ENCODE results near the gene KCNN2. TPM values are rescaled to one million over a fixed set of nuclear protein-coding genes. Genes with fewer than 3 reads are reported as not detected.

The KCNN2 gene
- total RNA-seq = under 1 TPM in 2 of 4 donors, not detected in 2; 0.27 to 0.34 TPM

DNA sequence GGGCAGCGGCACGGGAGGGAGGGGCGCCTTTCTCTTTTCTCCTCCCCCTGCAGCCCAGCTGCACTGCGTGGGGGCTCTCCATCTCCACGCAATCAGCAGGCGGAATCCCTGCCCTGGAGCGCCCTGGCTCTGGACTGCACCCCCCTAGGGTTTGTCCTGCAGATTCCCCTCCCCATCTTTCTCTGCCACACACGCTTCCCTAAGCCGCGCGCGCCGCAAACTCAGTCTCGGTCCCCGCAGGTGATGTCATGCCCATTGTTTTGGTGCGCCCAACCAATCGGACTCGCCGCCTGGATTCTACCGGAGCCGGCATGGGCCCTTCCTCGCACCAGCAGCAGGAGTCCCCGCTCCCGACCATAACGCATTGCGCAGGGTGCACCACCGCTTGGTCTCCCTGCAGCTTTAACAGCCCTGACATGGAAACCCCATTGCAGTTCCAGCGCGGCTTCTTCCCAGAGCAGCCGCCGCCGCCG, at the start of gene KCNN2:
Gene KCNN2 (plus strand): TSS at position 347 of the 473 bp plus-strand sequence. CDS start 70 bp downstream, at position 417.
- H3K4me1 ChIP-seq = peaks cover 16 to 29% of the 10 kb centered on the region in 2 donors
- WGBS, 2 donors = 0% methylated on average over 12 to 25 of the region's 33 CpGs
- DNase-seq = peak; percentile 39 to 42
- no peaks in the 10 kb centered on the region for H3K36me3 ChIP-seq
- H3K27me3 ChIP-seq = peaks cover 20% of the 10 kb centered on the region
- H3K27ac ChIP-seq = no peak within 1 kb of the TSS
- H3K9me3 ChIP-seq = no peaks in the 10 kb centered on the region
- peak within 1 kb of the TSS in 2 of 3 donors; percentile 15 to 25 for H3K4me3 ChIP-seq (replicated peaks in 1 of 3)
- TF ChIP-seq, protein P1, sequence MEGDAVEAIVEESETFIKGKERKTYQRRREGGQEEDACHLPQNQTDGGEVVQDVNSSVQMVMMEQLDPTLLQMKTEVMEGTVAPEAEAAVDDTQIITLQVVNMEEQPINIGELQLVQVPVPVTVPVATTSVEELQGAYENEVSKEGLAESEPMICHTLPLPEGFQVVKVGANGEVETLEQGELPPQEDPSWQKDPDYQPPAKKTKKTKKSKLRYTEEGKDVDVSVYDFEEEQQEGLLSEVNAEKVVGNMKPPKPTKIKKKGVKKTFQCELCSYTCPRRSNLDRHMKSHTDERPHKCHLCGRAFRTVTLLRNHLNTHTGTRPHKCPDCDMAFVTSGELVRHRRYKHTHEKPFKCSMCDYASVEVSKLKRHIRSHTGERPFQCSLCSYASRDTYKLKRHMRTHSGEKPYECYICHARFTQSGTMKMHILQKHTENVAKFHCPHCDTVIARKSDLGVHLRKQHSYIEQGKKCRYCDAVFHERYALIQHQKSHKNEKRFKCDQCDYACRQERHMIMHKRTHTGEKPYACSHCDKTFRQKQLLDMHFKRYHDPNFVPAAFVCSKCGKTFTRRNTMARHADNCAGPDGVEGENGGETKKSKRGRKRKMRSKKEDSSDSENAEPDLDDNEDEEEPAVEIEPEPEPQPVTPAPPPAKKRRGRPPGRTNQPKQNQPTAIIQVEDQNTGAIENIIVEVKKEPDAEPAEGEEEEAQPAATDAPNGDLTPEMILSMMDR (IDR thresholded peaks at IDR 0.05) = no peak
- TF ChIP-seq POLR2A (IDR thresholded peaks at IDR 0.05) = no peak
- intact Hi-C loops (cut with DNase I) = no loop called here

DNA sequence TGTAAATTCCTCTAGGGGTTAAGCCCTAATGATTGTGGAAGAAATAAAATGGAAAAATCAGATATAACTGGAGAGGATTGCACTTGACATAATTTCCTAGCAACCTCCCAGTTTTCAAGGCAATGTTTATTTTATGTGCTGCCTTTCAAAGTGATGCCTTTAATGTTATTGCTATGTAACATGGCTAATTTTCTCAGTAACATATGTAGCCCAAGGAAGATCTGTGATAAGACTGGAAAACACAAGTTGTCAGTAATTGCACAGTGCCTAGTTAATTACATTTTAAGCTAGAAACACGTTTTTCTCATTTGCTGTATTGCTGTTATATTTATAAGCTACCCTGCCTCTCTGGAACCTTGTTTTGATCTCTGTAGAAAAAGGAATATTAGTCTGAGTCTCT, 49.2 kb upstream of the KCNN2 start:
- Histone ChIP-seq H3K27ac (no peak overlapping the region), H3K27me3 (no peaks in the 10 kb centered on the region), H3K4me3 (replicated peaks in 1 of 3) (no peak overlapping the region), H3K4me1 (no peaks in the 10 kb centered on the region), H3K36me3 (no peaks in the 10 kb centered on the region), H3K9me3 (no peaks in the 10 kb centered on the region)
- WGBS, 2 donors = 28 to 31% methylated on average over 1 of the region's 1 CpG
- no peak for DNase-seq
- intact Hi-C loops (cut with DNase I) = no loop called here
- no peak for TF ChIP-seq POLR2A (IDR thresholded peaks at IDR 0.05)
- TF ChIP-seq, protein P1 (IDR thresholded peaks at IDR 0.05) = no peak

DNA sequence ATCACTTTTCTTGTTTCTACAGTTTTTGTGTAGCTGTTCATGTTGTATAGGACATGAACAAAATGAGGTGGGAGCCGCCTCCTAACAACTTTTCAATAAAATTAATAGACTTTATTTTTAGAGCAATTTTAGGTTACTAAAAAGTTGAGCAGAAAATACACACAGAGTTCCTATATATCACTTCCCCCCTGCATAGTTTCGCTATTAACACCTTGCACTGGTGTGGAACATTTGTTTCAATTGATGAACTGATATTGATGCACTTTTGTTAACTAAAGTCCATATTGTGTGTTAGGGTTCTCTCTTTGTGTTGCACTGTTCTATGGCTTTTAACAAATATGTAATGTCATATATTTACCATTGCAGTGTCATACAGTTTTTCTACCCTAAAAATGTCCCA, 47.8 kb upstream of the KCNN2 start:
- no peaks in the 10 kb centered on the region for H3K36me3 ChIP-seq
- H3K27me3 ChIP-seq = no peaks in the 10 kb centered on the region
- no peak overlapping the region for H3K27ac ChIP-seq
- no peaks in the 10 kb centered on the region for H3K4me1 ChIP-seq
- no peak for TF ChIP-seq POLR2A (IDR thresholded peaks at IDR 0.05)
- TF ChIP-seq, protein P1 (IDR thresholded peaks at IDR 0.05) = no peak
- 92 to 94% methylated on average over 2 of the region's 2 CpGs for WGBS, 2 donors
- intact Hi-C loops (cut with DNase I) = no loop called here
- no peak overlapping the region for H3K4me3 ChIP-seq (replicated peaks in 1 of 3)
- no peaks in the 10 kb centered on the region for H3K9me3 ChIP-seq
- no peak for DNase-seq

DNA sequence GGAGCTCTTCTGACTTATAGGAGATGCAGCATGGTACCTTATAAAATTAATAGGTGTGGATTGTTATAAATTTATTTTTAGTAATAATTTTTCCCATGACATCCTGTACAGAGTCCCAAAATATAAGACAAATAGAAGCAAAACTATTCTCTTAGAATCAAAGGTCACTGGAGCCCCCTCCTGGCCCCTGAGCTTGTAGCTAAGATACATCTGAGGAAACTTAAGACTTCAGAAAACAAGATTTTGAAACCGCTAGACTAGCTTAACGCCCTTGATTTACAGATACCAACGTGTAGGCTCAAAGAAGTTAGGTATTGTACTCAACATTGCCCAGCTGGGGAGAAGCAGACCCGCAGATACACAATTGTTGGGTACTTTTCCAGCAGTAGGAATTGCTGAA, 45.7 kb upstream of the KCNN2 start:
- DNase-seq = no peak
- H3K9me3 ChIP-seq = no peaks in the 10 kb centered on the region
- no peak overlapping the region for H3K4me3 ChIP-seq (replicated peaks in 1 of 3)
- H3K36me3 ChIP-seq = no peaks in the 10 kb centered on the region
- TF ChIP-seq, protein P1 (IDR thresholded peaks at IDR 0.05) = no peak
- no peak for TF ChIP-seq POLR2A (IDR thresholded peaks at IDR 0.05)
- 49 to 52% methylated on average over 4 of the region's 4 CpGs for WGBS, 2 donors
- no peaks in the 10 kb centered on the region for H3K4me1 ChIP-seq
- H3K27me3 ChIP-seq = no peaks in the 10 kb centered on the region
- no peak overlapping the region for H3K27ac ChIP-seq
- intact Hi-C loops (cut with DNase I) = no loop called here

DNA sequence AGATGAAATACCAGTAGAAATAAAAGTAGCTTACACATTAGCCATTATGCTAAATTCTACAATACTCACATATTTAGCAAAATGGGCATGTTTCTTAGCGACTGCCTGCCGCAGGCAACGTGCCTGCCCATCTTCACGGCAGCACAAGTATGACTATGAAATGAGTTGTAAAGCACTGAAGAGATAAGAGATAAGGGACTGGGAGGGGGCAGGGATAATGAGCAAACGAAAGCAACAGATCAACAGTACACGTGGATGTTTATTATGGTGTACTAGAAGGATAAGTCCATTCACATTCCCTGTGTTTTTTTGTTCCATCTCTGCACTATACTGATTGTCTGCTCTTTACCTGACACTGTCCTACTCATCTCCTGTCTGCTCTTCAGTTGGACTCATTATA, 44.1 kb upstream of the KCNN2 start:
- no peak for DNase-seq
- TF ChIP-seq POLR2A (IDR thresholded peaks at IDR 0.05) = no peak
- TF ChIP-seq, protein P1 (IDR thresholded peaks at IDR 0.05) = no peak
- Histone ChIP-seq H3K9me3 (no peaks in the 10 kb centered on the region), H3K36me3 (no peaks in the 10 kb centered on the region), H3K27ac (no peak overlapping the region), H3K4me3 (replicated peaks in 1 of 3) (no peak overlapping the region), H3K27me3 (no peaks in the 10 kb centered on the region), H3K4me1 (no peaks in the 10 kb centered on the region)
- intact Hi-C loops (cut with DNase I) = no loop called here
- WGBS, 2 donors = 69 to 72% methylated on average over 6 of the region's 6 CpGs
